Neuron (in vitro differentiated cells): ENCODE measurements around the gene CD151.
A peak's percentile ranks its signal among the peaks of the same experiment; 100 is the strongest.

Experiments used
- H2AFZ ChIP-seq: one replicate; pipeline ENCODE4 v1.6.1; 2013; ENCODE audit warnings: low read depth, mild to moderate bottlenecking, inconsistent platforms, low read length, moderate library complexity
- H3K27me3 ChIP-seq: one replicate; pipeline ENCODE4 v1.6.1; 2013; ENCODE audit warnings: low read length; ENCODE audit not compliant: insufficient read depth
- H3K36me3 ChIP-seq: one replicate; pipeline ENCODE4 v1.6.1; 2013; ENCODE audit warnings: low read length; ENCODE audit not compliant: insufficient read depth
- H3K4me1 ChIP-seq: one replicate; pipeline ENCODE4 v1.6.1; 2013; ENCODE audit warnings: low read length; ENCODE audit not compliant: insufficient read depth
- H3K4me3 ChIP-seq: 2 replicates; pipeline ENCODE4 v1.5.1; 2013; ENCODE audit warnings: mild to moderate bottlenecking, low read length, moderate library complexity
- H3K9me3 ChIP-seq: one replicate; pipeline ENCODE4 v1.6.1; 2013; ENCODE audit warnings: low read length

CD151 gene

GRCh38 chr11:824942-825341 lies 7.8 kb upstream of the CD151 start:
- peaks cover 20% of the 10 kb centered on the region for H3K36me3 ChIP-seq
- no peaks in the 10 kb centered on the region for H3K9me3 ChIP-seq
- H3K27me3 ChIP-seq, result no peaks in the 10 kb centered on the region
- H2AFZ ChIP-seq, result no peak overlapping the region
- peaks cover 41% of the 10 kb centered on the region for H3K4me1 ChIP-seq
- no peak overlapping the region for H3K4me3 ChIP-seq

GRCh38 chr11:825366-826226 lies 7.2 kb upstream of the CD151 start:
- Histone ChIP-seq H3K36me3 (peaks cover 20% of the 10 kb centered on the region), H2AFZ (no peak overlapping the region), H3K9me3 (no peaks in the 10 kb centered on the region), H3K4me3 (no peak overlapping the region), H3K4me1 (peaks cover 41% of the 10 kb centered on the region), H3K27me3 (peaks cover under 1% of the 10 kb centered on the region)

GRCh38 chr11:826227-826621 lies 6.5 kb upstream of the CD151 start:
- Histone ChIP-seq H3K36me3 (peaks cover 20% of the 10 kb centered on the region), H3K9me3 (no peaks in the 10 kb centered on the region), H3K27me3 (peaks cover 5% of the 10 kb centered on the region), H3K4me1 (peaks cover 41% of the 10 kb centered on the region), H3K4me3 (no peak overlapping the region), H2AFZ (no peak overlapping the region)

- peaks cover 47% of the 10 kb centered on the region for H3K4me1 ChIP-seq
- no peak overlapping the region for H2AFZ ChIP-seq
- peaks cover 7% of the 10 kb centered on the region for H3K27me3 ChIP-seq
- H3K9me3 ChIP-seq, result no peaks in the 10 kb centered on the region
- H3K4me3 ChIP-seq, result peak overlapping the region; percentile 35
- peaks cover 20% of the 10 kb centered on the region for H3K36me3 ChIP-seq
Measured at GRCh38 chr11:826836-827145, 6.0 kb upstream of the CD151 start.

GRCh38 chr11:827146-827896 lies 5.4 kb upstream of the CD151 start:
- H3K4me3 ChIP-seq, result peak overlapping the region; percentile 35
- peaks cover 16% of the 10 kb centered on the region for H3K36me3 ChIP-seq
- no peak overlapping the region for H2AFZ ChIP-seq
- peaks cover 52% of the 10 kb centered on the region for H3K4me1 ChIP-seq
- H3K27me3 ChIP-seq, result peaks cover 7% of the 10 kb centered on the region
- H3K9me3 ChIP-seq, result no peaks in the 10 kb centered on the region

GRCh38 chr11:827897-828192 lies 4.9 kb upstream of the CD151 start, which contains the start of gene CRACR2B:
TSS of gene CRACR2B (plus strand) at chr11:827919. CDS start at chr11:828608, 689 bp downstream.
- peaks cover 14% of the 10 kb centered on the region for H3K36me3 ChIP-seq
- H2AFZ ChIP-seq, result no peak within 1 kb of the TSS
- H3K4me1 ChIP-seq, result peaks cover 55% of the 10 kb centered on the region
- H3K4me3 ChIP-seq, result peak within 1 kb of the TSS; percentile 35
- H3K9me3 ChIP-seq, result no peaks in the 10 kb centered on the region
- H3K27me3 ChIP-seq, result peaks cover 7% of the 10 kb centered on the region

GRCh38 chr11:828506-829175 lies 4.1 kb upstream of the CD151 start:
- H3K4me3 ChIP-seq, result peak overlapping the region; percentile 35

GRCh38 chr11:829176-829846 lies 3.4 kb upstream of the CD151 start:
- peak overlapping the region; percentile 35 for H3K4me3 ChIP-seq
- no peaks in the 10 kb centered on the region for H3K9me3 ChIP-seq
- peaks cover 7% of the 10 kb centered on the region for H3K27me3 ChIP-seq
- no peak overlapping the region for H2AFZ ChIP-seq
- peaks cover 63% of the 10 kb centered on the region for H3K4me1 ChIP-seq
- peaks cover 8% of the 10 kb centered on the region for H3K36me3 ChIP-seq

More at GRCh38 chr11:828506-829175, 4.1 kb upstream of the CD151 start:
- Histone ChIP-seq H3K27me3 (peaks cover 7% of the 10 kb centered on the region), H2AFZ (no peak overlapping the region), H3K4me1 (peaks cover 58% of the 10 kb centered on the region), H3K9me3 (no peaks in the 10 kb centered on the region), H3K36me3 (peaks cover 14% of the 10 kb centered on the region)

- H2AFZ ChIP-seq, result no peak overlapping the region
- peak overlapping the region; percentile 35 for H3K4me3 ChIP-seq
- peaks cover 4% of the 10 kb centered on the region for H3K36me3 ChIP-seq
- H3K27me3 ChIP-seq, result peaks cover 7% of the 10 kb centered on the region
- H3K9me3 ChIP-seq, result no peaks in the 10 kb centered on the region
- peaks cover 68% of the 10 kb centered on the region for H3K4me1 ChIP-seq
Measured at GRCh38 chr11:829847-830294, 2.9 kb upstream of the CD151 start.

- Histone ChIP-seq H3K36me3 (no peaks in the 10 kb centered on the region), H3K9me3 (no peaks in the 10 kb centered on the region), H2AFZ (no peak overlapping the region), H3K27me3 (peaks cover 7% of the 10 kb centered on the region), H3K4me1 (peaks cover 68% of the 10 kb centered on the region), H3K4me3 (peak overlapping the region; percentile 35)
Measured at GRCh38 chr11:830295-831117, 2.2 kb upstream of the CD151 start.

- Histone ChIP-seq H3K4me1 (peaks cover 68% of the 10 kb centered on the region), H3K4me3 (no peak overlapping the region), H2AFZ (no peak overlapping the region), H3K27me3 (peaks cover 7% of the 10 kb centered on the region), H3K36me3 (peaks cover 5% of the 10 kb centered on the region), H3K9me3 (no peaks in the 10 kb centered on the region)
Measured at GRCh38 chr11:831118-831864, 1.5 kb upstream of the CD151 start.
